Endothelial cell (in vitro differentiated cells): ENCODE data around the gene ISX. TPM values are rescaled to one million over a fixed set of nuclear protein-coding genes. Genes with fewer than 3 reads are reported as not detected.

Experiments
- DNase-seq: peaks from one replicate; pipeline ENCODE4 v3.0.0; 2021; ENCODE audit warnings: low spot score
- H3K27ac Mint-ChIP-seq: one replicate; pipeline ENCODE4 v1.8.0; 2021; ENCODE audit warnings: mixed read lengths, inconsistent platforms; ENCODE audit not compliant: unreplicated experiment
- H3K27me3 Mint-ChIP-seq: one replicate; pipeline ENCODE4 v1.8.0; 2021; ENCODE audit warnings: mild to moderate bottlenecking, moderate library complexity, mixed read lengths, inconsistent platforms; ENCODE audit not compliant: unreplicated experiment
- H3K36me3 Mint-ChIP-seq: one replicate; pipeline ENCODE4 v1.8.0; 2021; ENCODE audit warnings: mild to moderate bottlenecking, low read depth, mixed read lengths, inconsistent platforms; ENCODE audit not compliant: unreplicated experiment
- H3K4me1 Mint-ChIP-seq: one replicate; pipeline ENCODE4 v1.8.0; 2021; ENCODE audit warnings: mild to moderate bottlenecking, mixed read lengths, inconsistent platforms; ENCODE audit not compliant: unreplicated experiment
- H3K4me3 Mint-ChIP-seq: one replicate; pipeline ENCODE4 v1.8.0; 2021; ENCODE audit warnings: mild to moderate bottlenecking, mixed read lengths, inconsistent platforms; ENCODE audit not compliant: unreplicated experiment
- H3K9me3 Mint-ChIP-seq: one replicate; pipeline ENCODE4 v1.8.0; 2021; ENCODE audit warnings: mixed read lengths, inconsistent platforms; ENCODE audit not compliant: unreplicated experiment
- CTCF ChIP-seq: fragments of 200-600 bp; sonication (generic); IDR thresholded peaks from one replicate; pipeline ENCODE4 v1.5.0; 2021; ENCODE audit warnings: antibody characterized with exemption; ENCODE audit not compliant: unreplicated experiment
- total RNA-seq: library from RNA; stranded (reverse); fragmentation: NEBNext Ultra II Directional; extraction: Animal tissue kit (Norgen Biotek cat#: 25700); gene quantifications from one replicate; pipeline ENCODE4 v1.2.1, GENCODE V29; 2021; ENCODE audit not compliant: unreplicated experiment

ISX gene
- total RNA-seq, 1 donor from 2014 or later, result not detected

- TF ChIP-seq CTCF, result no peak
- Mint-ChIP-seq H3K4me3 (no peak overlapping the region), H3K36me3 (no peaks in the 10 kb centered on the region), H3K27me3 (peaks cover 7% of the 10 kb centered on the region), H3K27ac (no peak overlapping the region), H3K4me1 (no peaks in the 10 kb centered on the region), H3K9me3 (peaks cover 3% of the 10 kb centered on the region)
- DNase-seq, result no peak
Observed at GRCh38 chr22:35099883-35100282, 33.9 kb downstream of the ISX start.

- Mint-ChIP-seq H3K36me3 (no peaks in the 10 kb centered on the region), H3K4me1 (no peaks in the 10 kb centered on the region), H3K9me3 (no peaks in the 10 kb centered on the region), H3K27me3 (peaks cover 4% of the 10 kb centered on the region), H3K4me3 (no peak overlapping the region), H3K27ac (no peak overlapping the region)
- no peak for TF ChIP-seq CTCF
- no peak for DNase-seq
Observed at GRCh38 chr22:35102663-35103062, 36.7 kb downstream of the ISX start.

- Mint-ChIP-seq H3K27ac (no peak overlapping the region), H3K36me3 (no peaks in the 10 kb centered on the region), H3K9me3 (no peaks in the 10 kb centered on the region), H3K4me3 (no peak overlapping the region), H3K4me1 (no peaks in the 10 kb centered on the region), H3K27me3 (peaks cover 4% of the 10 kb centered on the region)
- no peak for TF ChIP-seq CTCF
- DNase-seq, result no peak
Observed at GRCh38 chr22:35103761-35104160, 37.8 kb downstream of the ISX start.

GRCh38 chr22:35104491-35104890 lies 38.5 kb downstream of the ISX start:
- TF ChIP-seq CTCF, result no peak
- H3K4me1 Mint-ChIP-seq, result no peaks in the 10 kb centered on the region
- H3K9me3 Mint-ChIP-seq, result no peaks in the 10 kb centered on the region
- H3K36me3 Mint-ChIP-seq, result no peaks in the 10 kb centered on the region
- H3K4me3 Mint-ChIP-seq, result no peak overlapping the region
- DNase-seq, result no peak
- H3K27me3 Mint-ChIP-seq, result peaks cover 4% of the 10 kb centered on the region
- H3K27ac Mint-ChIP-seq, result no peak overlapping the region

GRCh38 chr22:35109616-35110015 lies 43.7 kb downstream of the ISX start:
- H3K27ac Mint-ChIP-seq, result no peak overlapping the region
- no peaks in the 10 kb centered on the region for H3K4me1 Mint-ChIP-seq
- peaks cover 1% of the 10 kb centered on the region for H3K27me3 Mint-ChIP-seq
- no peaks in the 10 kb centered on the region for H3K36me3 Mint-ChIP-seq
- no peak for DNase-seq
- H3K9me3 Mint-ChIP-seq, result peaks cover 4% of the 10 kb centered on the region
- TF ChIP-seq CTCF, result no peak
- H3K4me3 Mint-ChIP-seq, result no peak overlapping the region
